ENCODE data around the gene LRP1B.

DNA sequence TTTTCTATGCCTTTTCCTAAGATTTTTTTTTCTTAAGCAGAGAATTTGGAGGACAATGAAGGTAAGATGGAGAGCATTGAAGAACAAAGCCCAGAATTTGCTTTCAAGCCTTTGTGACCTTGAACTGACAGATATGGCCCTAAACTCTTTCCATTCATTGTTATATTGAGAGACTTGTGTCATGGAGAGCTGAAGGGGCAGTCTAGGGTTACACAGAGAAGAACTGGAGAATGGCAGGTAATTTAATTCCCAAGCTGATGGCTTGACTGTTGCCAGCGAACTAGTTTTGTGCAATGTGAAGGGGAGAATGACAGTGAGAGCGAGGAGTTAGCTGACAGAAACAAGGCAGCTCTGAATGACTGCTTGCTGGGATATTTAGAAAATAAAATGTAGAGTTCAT lies 1344.2 kb downstream of the LRP1B start:
- no peak for TF ChIP-seq ZC3H10 (CRISPR knock-in tag; IDR thresholded peaks at IDR 0.05)
- TF ChIP-seq, protein P1, sequence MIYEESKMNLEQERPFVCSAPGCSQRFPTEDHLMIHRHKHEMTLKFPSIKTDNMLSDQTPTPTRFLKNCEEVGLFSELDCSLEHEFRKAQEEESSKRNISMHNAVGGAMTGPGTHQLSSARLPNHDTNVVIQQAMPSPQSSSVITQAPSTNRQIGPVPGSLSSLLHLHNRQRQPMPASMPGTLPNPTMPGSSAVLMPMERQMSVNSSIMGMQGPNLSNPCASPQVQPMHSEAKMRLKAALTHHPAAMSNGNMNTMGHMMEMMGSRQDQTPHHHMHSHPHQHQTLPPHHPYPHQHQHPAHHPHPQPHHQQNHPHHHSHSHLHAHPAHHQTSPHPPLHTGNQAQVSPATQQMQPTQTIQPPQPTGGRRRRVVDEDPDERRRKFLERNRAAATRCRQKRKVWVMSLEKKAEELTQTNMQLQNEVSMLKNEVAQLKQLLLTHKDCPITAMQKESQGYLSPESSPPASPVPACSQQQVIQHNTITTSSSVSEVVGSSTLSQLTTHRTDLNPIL (CRISPR knock-in tag; IDR thresholded peaks at IDR 0.05; ENCODE audit: low read depth) = no peak
- no peak for TF ChIP-seq CSRNP3 (CRISPR knock-in tag; IDR thresholded peaks at IDR 0.05)
- TF ChIP-seq, protein P2, sequence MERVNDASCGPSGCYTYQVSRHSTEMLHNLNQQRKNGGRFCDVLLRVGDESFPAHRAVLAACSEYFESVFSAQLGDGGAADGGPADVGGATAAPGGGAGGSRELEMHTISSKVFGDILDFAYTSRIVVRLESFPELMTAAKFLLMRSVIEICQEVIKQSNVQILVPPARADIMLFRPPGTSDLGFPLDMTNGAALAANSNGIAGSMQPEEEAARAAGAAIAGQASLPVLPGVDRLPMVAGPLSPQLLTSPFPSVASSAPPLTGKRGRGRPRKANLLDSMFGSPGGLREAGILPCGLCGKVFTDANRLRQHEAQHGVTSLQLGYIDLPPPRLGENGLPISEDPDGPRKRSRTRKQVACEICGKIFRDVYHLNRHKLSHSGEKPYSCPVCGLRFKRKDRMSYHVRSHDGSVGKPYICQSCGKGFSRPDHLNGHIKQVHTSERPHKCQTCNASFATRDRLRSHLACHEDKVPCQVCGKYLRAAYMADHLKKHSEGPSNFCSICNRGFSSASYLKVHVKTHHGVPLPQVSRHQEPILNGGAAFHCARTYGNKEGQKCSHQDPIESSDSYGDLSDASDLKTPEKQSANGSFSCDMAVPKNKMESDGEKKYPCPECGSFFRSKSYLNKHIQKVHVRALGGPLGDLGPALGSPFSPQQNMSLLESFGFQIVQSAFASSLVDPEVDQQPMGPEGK (CRISPR knock-in tag; IDR thresholded peaks at IDR 0.05; ENCODE audit: borderline replicate concordance) = no peak

Data from SK-N-SH treated with all-trans-retinoic acid at 6 μM for 48 hours (cell line).